K562 (cell line): ENCODE data around the gene TRIM14. TPM values are rescaled to one million over a fixed set of nuclear protein-coding genes. Genes with fewer than 3 reads are reported as not detected.

Source experiments
- ARID1B ChIP-seq: fragments of 450-650 bp; IDR thresholded peaks from 2 replicates; pipeline ENCODE4 v1.6.1; 2016; ENCODE audit warnings: antibody characterized with exemption, mild to moderate bottlenecking, inconsistent platforms
- ARID4B ChIP-seq: sonication (generic); formaldehyde crosslinking; IDR thresholded peaks from 2 replicates; pipeline ENCODE4 v1.8.0; 2022; ENCODE audit warnings: mild to moderate bottlenecking, missing genetic modification reagents
- CBFA2T3 ChIP-seq: fragments of 450-650 bp; IDR thresholded peaks from 2 replicates; pipeline ENCODE4 v1.6.1; 2017
- CREB3 ChIP-seq: fragments of 450-650 bp; conservative IDR thresholded peaks from 2 replicates; pipeline ENCODE4 v1.6.1; 2016; ENCODE audit warnings: missing genetic modification characterization, low read depth, mild to moderate bottlenecking, missing compliant biosample characterization, moderate library complexity
- CTBP1 ChIP-seq: fragments of 450-650 bp; IDR thresholded peaks from 2 replicates; pipeline ENCODE4 v1.6.1; 2016; ENCODE audit warnings: borderline replicate concordance
- HIVEP1 ChIP-seq: fragments of 250-450 bp; sonication (Bioruptor Pico); IDR thresholded peaks from 2 replicates; pipeline ENCODE4 v1.4.0; 2020; ENCODE audit warnings: mild to moderate bottlenecking
- KLF1 ChIP-seq: fragments of 450-650 bp; IDR thresholded peaks from 2 replicates; pipeline ENCODE4 v1.6.1; 2016; ENCODE audit warnings: missing genetic modification characterization, missing compliant biosample characterization
- MITF ChIP-seq: IDR thresholded peaks from 2 replicates; pipeline ENCODE4 v1.6.1; 2014; ENCODE audit warnings: antibody characterized with exemption
- MTA2 ChIP-seq: fragments of 450-650 bp; IDR thresholded peaks from 2 replicates; pipeline ENCODE4 v1.6.1; 2016; ENCODE audit warnings: low read depth
- PCBP2 ChIP-seq: fragments of 200-400 bp; formaldehyde crosslinking; IDR thresholded peaks from 2 replicates; pipeline ENCODE4 v1.6.1; 2018; ENCODE audit warnings: low read length, low read depth, mild to moderate bottlenecking, moderate library complexity; ENCODE audit not compliant: poor library complexity, severe bottlenecking
- PHTF2 ChIP-seq: fragments of 250-450 bp; sonication (Bioruptor Pico); IDR thresholded peaks from 2 replicates; pipeline ENCODE4 v1.5.0; 2021; ENCODE audit warnings: mild to moderate bottlenecking
- POLR2AphosphoS2 ChIP-seq: IDR thresholded peaks from 2 replicates; pipeline ENCODE4 v1.6.1; 2012; ENCODE audit warnings: low read length, improper control_type of control experiment
- RFX5 ChIP-seq: IDR thresholded peaks from 2 replicates; pipeline ENCODE4 v1.6.1; 2011; ENCODE audit warnings: low read depth, mild to moderate bottlenecking, improper control_type of control experiment, low read length
- SNAPC5 ChIP-seq: fragments of 250-450 bp; sonication (Bioruptor Pico); IDR thresholded peaks from 2 replicates; pipeline ENCODE4 v1.8.0; 2021; ENCODE audit warnings: moderate library complexity, mild to moderate bottlenecking, inconsistent platforms
- SRSF7 ChIP-seq: fragments of 200-400 bp; formaldehyde crosslinking; optimal IDR thresholded peaks from 2 replicates; pipeline ENCODE3; 2017; ENCODE audit warnings: mild to moderate bottlenecking, low read depth, low read length
- TCF15 ChIP-seq: fragments of 250-450 bp; sonication (Bioruptor Pico); IDR thresholded peaks from 2 replicates; pipeline ENCODE4 v1.8.0; 2022; ENCODE audit warnings: moderate library complexity, mild to moderate bottlenecking, inconsistent platforms
- TCF3 ChIP-seq: sonication (generic); formaldehyde crosslinking; IDR thresholded peaks from 2 replicates; pipeline ENCODE4 v1.4.0; 2020; ENCODE audit warnings: mild to moderate bottlenecking, missing genetic modification reagents
- TFAP4 ChIP-seq: sonication (generic); formaldehyde crosslinking; IDR thresholded peaks from 2 replicates; pipeline ENCODE4 v1.8.0; 2022; ENCODE audit warnings: missing genetic modification reagents, mild to moderate bottlenecking, moderate library complexity, borderline replicate concordance
- ZKSCAN8 ChIP-seq: fragments of 200-800 bp; sonication (Bioruptor generic); IDR thresholded peaks from 2 replicates; pipeline ENCODE4 v1.6.1; 2016; ENCODE audit warnings: missing genetic modification characterization, missing compliant biosample characterization
- ZNF316 ChIP-seq: fragments of 450-650 bp; IDR thresholded peaks from 2 replicates; pipeline ENCODE4 v1.6.1; 2016
- ZNF766 ChIP-seq: fragments of 200-800 bp; sonication (Bioruptor generic); conservative IDR thresholded peaks from 2 replicates; pipeline ENCODE4 v1.6.1; 2016; ENCODE audit warnings: missing genetic modification characterization, missing compliant biosample characterization
- polyA plus RNA-seq, 8 experiments: library from polyadenylated mRNA; depleted of rRNA in 4 of 8; stranded (reverse) in 5 of 8; unstranded in 3 of 8; fragments of >200 nt; fragmentation: Nextera tagmentation in 2 of 8; fragmentation: Illumina TruSeq in 1 of 8; extraction: Ambion mirVana in 2 of 8; extraction: Trizol in 1 of 8; gene quantifications; 2 replicates each; pipeline versions ENCODE4 v1.2.1 to v1.2.3, GENCODE V29; 2011 to 2014; ENCODE audit warnings: inconsistent platforms in 1 of 8, missing spikeins in 1 of 8
- total RNA-seq, 7 experiments: library from RNA; depleted of rRNA in 6 of 7; stranded (reverse); fragments of >200 nt in 6 of 7; fragmentation: Illumina TruSeq in 2 of 7; extraction: Trizol in 2 of 7; gene quantifications; 2 replicates each; pipeline versions ENCODE4 v1.2.1 to v1.2.3, GENCODE V29; 2011 to 2021; ENCODE audit warnings: low replicate concordance in 1 of 7

Gene TRIM14
- total and polyA plus RNA-seq, 9 of the 15 experiments (the other 6 are each of a cell fraction or from before 2014, with no cell fraction given), result 7.6 to 41.0 (median 17.9) TPM

GRCh38 chr9:98083566-98084183 lies 35.3 kb downstream of the TRIM14 start (continued):
- TF ChIP-seq ARID1B (peak; percentile 79), POLR2AphosphoS2 (0 out of 2 replicates have a peak, but pooled peaks have one; percentile 71), TCF15 (CRISPR knock-in tag) (no peak), TFAP4 (CRISPR knock-in tag) (peak; percentile 34; the same call in 1 of the 2 replicates), PHTF2 (no peak), ZNF316 (no peak), MITF (no peak), HIVEP1 (CRISPR knock-in tag) (no peak), SNAPC5 (CRISPR knock-in tag) (no peak), TCF3 (peak; percentile 70), MTA2 (peak; percentile 50; the same call in 1 of the 2 replicates), CTBP1 (peak; percentile 31; the same call in 1 of the 2 replicates), CBFA2T3 (peak; percentile 86), RFX5 (no peak), CREB3 (no peak), ZNF766 (no peak), SRSF7 (no peak), PCBP2 (no peak), KLF1 (tag) (no peak), ARID4B (CRISPR knock-in tag) (no peak), ZKSCAN8 (CRISPR knock-in tag) (no peak)
